ELR (cell line): ENCODE results near the gene CAMKK2.
"Not testable (repeated sequence)": the region's sequence is repeated elsewhere in the genome, so short reads cannot be mapped to it uniquely, and the experiment has no call there.

Experiments used
- DNase-seq: peaks from one replicate; pipeline ENCODE4 v3.0.0-alpha.2; 2015; ENCODE audit warnings: low read depth

CAMKK2 gene

DNA sequence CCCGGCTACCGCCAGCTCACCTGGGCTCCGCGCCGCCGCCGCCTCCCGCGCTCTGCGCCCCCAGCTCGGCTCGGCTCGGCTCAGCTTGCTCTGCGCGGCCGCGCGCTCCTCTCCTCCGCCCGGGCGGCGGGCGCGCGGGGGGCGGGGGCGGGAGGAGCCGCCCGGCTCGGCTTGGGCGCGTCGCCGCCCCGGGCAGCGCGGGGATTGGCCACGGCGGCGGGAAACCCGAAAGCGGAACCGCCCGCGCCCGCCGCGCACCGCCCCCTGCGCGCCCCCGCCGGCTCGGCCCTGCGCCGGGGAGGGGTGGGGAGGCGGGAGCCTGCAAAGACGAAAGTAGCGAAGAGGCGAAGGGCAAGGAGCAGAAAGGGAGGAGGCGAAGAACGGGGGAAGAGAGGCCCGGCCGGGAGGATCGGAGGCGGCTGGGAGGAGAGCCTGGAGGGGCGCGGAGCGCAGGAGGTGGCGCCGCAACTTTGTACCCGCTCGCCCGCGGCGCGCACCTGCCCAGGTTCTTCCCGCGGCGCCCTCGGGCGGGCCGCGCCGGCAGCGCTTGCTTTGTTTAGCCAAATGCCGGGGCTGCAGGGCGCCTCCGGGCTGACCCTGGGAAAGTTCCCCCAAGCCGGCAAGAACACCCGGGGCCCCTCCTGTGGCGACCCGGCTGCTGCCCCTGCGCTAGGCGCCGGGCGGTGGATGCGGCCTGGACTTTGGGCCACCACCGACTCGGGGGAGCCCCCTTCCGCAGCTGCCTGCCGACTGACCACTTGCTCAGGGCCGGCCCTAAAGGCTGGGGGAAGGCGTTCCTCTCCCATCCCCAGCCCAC is at the start of gene CAMKK2:
CAMKK2 (minus strand) TSS at position 92 of the 817 bp plus-strand sequence. CDS start 22,183 bp downstream, outside the sequence.
- peak; percentile 86 for DNase-seq

DNA sequence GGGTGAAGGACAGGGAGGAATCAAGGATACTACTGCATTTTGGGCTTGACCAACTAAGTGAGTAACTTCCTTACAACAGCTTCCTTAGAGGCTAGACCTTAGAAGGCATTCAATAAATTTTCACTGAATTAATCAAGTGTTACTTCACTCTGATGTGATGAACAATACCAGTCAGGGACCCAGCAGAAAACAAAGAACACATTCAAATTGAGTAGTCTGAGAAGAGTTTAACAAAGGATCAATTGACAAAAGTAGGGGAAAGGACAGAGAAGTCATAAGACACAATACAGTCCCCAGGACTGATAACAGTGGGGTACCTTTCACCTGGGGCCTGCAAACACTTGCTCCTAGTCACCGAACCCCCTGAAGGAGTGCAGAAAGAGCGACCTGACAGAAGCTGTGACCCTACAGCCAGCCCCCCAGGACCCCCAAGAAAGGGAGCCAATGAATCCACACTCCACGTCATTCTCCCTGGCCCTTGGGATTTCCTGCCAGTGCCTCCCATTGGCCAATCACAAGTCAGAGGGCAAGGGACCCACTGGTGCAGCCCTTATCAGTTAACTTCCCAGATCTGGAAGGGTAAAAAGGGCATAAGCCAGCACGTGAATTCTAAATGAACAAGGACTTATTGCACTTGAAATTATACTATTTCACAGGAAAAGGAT is 48.8 kb upstream of the CAMKK2 start:
- DNase-seq = no peak

- no peak for DNase-seq
These were observed 48.0 kb upstream of the CAMKK2 start for GRCh38 chr12:121344506-121344905.

- DNase-seq = no peak
These were observed 40.9 kb upstream of the CAMKK2 start for GRCh38 chr12:121337416-121337815.

DNA sequence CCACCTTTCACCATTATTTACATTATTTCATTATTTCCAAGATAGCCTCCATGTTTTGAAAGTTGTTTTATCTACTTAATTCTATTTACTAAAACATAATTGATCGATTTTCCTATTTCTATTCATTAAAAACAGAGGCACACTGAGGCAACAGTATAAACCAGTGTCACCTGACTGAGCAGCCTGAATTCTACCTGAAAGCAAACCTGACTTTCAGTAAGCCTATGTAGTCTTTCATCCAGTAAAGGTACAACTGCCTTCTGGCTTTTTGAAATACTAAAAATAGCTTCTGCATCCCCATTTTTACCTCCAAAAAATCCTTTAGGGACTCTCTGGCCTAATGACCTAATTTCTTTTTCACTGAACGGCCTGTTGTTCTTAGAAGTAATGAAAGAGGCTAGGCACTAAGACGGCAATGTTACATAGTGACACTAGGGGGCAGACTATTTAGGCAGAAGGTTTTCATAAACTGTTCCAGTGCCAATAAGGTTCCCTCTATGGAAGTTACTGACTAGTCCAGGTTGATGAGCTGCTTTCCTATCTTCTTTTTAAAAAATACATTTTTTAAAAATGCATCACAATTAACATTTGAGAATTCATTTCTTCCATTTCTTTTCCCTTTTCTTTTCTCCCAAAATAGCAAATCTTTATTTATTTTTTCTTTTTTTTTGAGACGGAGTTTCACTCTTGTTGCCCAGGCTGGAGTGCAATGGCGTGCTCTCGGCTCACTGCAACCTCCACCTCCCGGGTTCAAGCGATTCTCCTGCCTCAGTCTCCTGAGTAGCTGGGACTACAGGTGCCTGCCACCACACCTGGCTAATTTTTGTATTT is 38.2 kb upstream of the CAMKK2 start:
- peak; percentile 81 for DNase-seq

- no peak for DNase-seq
These were observed 37.2 kb upstream of the CAMKK2 start for GRCh38 chr12:121333747-121334146.

- DNase-seq = no peak
These were observed 34.7 kb upstream of the CAMKK2 start for GRCh38 chr12:121331248-121331647.

- no peak for DNase-seq
These were observed 34.2 kb upstream of the CAMKK2 start for GRCh38 chr12:121330692-121331091.

DNA sequence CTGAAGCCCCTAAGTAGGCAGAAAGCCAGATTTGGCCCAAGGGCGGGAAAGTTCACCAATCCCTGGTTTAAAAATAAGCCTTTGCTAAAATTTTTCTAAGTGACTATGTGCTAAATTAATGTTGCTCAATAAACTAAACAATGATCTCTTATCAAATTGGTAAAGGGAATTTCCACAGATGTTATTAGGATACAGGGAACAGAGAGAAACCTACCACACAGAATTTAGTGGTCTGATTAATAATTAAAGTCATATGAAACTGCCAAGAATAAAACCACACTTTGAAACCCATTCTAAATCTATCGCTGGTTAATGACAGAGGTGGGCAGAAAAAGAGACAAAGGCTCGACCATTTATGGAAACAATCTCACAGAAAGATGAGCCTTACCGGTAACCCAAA is 33.7 kb upstream of the CAMKK2 start:
- DNase-seq = no peak

GRCh38 chr12:121328620-121329019 is 32.1 kb upstream of the CAMKK2 start:
- no peak for DNase-seq

DNA sequence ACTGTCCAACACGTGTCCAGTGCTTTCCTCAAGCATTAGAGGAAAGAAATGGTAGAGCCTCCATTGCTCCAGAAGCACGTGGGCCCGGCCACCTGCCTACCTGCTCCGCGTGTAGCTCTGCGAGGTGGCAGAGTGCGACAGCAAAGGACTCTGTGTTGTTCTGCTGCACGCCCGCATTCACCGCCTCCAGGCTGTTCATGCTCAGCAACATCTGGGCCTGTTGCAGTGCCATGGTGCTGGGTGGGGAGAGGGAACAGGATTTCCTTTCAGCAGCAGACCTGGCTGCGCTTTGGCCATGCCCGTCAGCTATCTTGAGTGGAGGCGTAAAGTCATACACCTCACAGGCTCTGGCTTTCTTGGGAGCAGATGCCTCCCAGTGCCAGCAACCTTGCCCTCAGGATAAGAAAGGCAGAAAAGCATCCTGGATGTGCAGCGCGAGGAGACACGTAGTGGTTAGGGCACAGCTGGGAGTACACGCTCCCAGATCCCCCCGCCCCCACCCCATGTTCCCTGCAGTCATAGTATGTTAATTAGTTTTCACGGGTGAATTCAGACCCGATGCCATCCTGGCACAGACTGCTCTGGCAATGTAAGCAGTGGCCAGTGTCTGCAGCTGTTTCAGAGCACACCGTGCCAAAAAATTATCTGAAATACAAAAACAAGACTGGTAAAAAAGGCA is 30.6 kb upstream of the CAMKK2 start:
- no peak for DNase-seq

- DNase-seq = no peak
These were observed 29.4 kb upstream of the CAMKK2 start for GRCh38 chr12:121325922-121326396.

- DNase-seq = no peak
These were observed 27.4 kb upstream of the CAMKK2 start for GRCh38 chr12:121323908-121324307.

GRCh38 chr12:121318121-121318520 is 21.6 kb upstream of the CAMKK2 start:
- no peak for DNase-seq

DNA sequence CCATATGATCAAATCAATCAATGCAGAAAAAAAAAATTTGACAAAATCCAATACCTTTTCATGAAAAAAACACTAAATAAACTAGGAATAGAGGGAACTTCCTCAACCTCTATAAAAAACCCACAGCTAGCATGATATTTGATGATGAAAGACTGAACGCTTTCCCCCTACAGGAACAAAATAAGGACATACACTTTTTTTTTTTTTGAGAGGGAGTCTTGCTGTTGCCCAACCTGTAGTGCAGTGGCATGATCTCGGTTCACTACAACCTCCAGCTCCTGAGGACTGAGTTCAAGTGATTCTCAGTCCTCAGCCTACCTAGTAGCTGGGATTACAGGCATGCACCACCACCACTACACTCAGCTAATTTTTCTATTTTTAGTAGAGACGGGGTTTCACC is 17.9 kb upstream of the CAMKK2 start:
- no peak for DNase-seq

DNA sequence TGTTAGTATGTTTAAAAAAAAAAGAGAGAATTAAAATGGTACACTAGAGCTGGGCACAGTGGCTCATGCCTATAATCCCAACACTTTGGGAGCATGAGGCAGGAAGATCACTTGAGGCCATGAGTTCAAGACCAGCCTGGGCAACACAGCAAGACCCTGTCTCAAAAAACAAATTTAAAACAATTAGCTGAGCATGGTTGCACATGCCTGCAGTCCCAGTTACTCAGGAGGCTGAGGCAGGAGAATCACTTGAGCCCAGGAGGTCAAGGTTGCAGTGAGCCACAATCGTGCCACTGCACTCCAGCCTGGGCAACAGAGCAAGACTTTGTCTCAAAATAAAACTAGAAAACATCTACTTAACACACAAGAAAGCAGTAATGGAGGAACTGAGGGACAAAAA is 13.7 kb upstream of the CAMKK2 start:
- DNase-seq = not testable (repeated sequence)

- DNase-seq = not testable (repeated sequence)
These were observed 10.9 kb upstream of the CAMKK2 start for GRCh38 chr12:121307397-121307796.

- no peak for DNase-seq
These were observed 7.8 kb upstream of the CAMKK2 start for GRCh38 chr12:121304306-121304705.

- peak; percentile 13 for DNase-seq
These were observed 5.4 kb upstream of the CAMKK2 start for GRCh38 chr12:121301876-121302275.

DNA sequence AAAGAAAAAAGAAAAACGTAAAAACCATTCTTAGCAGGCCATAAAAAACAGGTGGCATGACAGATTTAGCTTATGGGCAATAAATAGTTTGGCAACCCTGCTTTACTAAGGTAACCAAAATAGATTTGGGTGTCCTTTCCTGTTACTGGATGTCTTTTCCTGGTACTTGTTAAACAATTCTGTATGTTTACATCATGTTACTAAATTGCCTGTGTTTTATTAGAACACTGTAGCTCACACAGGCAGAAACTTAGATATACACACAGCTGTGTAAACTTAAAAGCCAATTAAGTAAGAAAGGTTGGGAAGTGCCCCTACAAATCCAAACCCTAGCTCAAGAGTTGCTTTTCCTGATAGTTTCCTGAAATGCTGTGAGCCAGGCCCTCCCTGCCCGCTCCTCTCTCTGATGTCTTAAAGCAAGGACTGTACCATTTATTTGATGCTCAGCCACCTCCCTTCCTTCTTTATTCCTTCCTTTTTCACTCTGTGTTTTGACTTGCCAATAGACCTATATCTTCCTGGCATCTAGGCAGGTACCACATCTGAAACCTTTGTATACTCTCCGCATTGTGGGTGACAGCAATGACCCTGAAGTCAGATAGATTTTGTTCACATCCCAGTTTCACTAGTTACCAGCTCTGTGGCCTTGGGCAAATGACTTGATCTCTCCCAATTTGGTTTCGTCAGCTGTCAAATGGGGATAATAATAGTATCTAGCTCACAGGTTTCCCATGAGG is 3.7 kb upstream of the CAMKK2 start:
- no peak for DNase-seq

GRCh38 chr12:121299662-121300061 is 3.2 kb upstream of the CAMKK2 start:
- no peak for DNase-seq
